Measurements from ENCODE around the gene FXYD7. TPM values are rescaled to one million over a fixed set of nuclear protein-coding genes. Genes with fewer than 3 reads are reported as not detected.
"Not testable (repeated sequence)": the region's sequence is repeated elsewhere in the genome, so short reads cannot be mapped to it uniquely, and the experiment has no call there.

The FXYD7 gene
- polyA plus RNA-seq, 1 donor (not counting 4 experiments of a cell fraction or from before 2014, with no cell fraction given), result not detected

GRCh38 chr19:35100588-35101533, 42.2 kb upstream of the FXYD7 start:
- peaks cover 24% of the 10 kb centered on the region for H3K4me1 ChIP-seq (ENCODE audit: control insufficient read depth, extremely low read depth, insufficient read depth, low read length)
- H4K20me1 ChIP-seq (ENCODE audit: control insufficient read depth, extremely low read depth, insufficient read depth, low read length), result no peaks in the 10 kb centered on the region
- H3K4me2 ChIP-seq (ENCODE audit: control insufficient read depth, extremely low read depth, insufficient read depth, low read depth, low read length), result no peak overlapping the region
- no peak for DNase-seq (ENCODE audit: low read depth, low spot score)
- dilution Hi-C loops (cut with MboI; ENCODE audit: extremely low pct_ligation_motif_present, low sequenced_read_pairs), result no loop called here
- no peaks in the 10 kb centered on the region for H3K79me2 ChIP-seq (ENCODE audit: control insufficient read depth, insufficient read depth, low read length)
- H3K27me3 ChIP-seq (ENCODE audit: control insufficient read depth, extremely low read depth, insufficient read depth, low read length), result no peaks in the 10 kb centered on the region
- H3K9me3 ChIP-seq (ENCODE audit: control insufficient read depth, low read depth, low read length), result no peaks in the 10 kb centered on the region
- no peaks in the 10 kb centered on the region for H3K9me1 ChIP-seq (ENCODE audit: control insufficient read depth, extremely low read depth, insufficient read depth, low read length)
- FAIRE-seq, result no peak
- H3K27ac ChIP-seq (ENCODE audit: control insufficient read depth, insufficient read depth, low read length), result no peak overlapping the region
- TF ChIP-seq CTCF (optimal IDR thresholded peaks at IDR 0.05 in 1 of 3, IDR thresholded peaks at IDR 0.05 in 1 of 3, conservative IDR thresholded peaks at IDR 0.05 in 1 of 3; ENCODE audit: extremely low read depth in 1 of 3, insufficient read depth in 2 of 3, low read length in 3 of 3), result no peak
- H3K9ac ChIP-seq (ENCODE audit: control insufficient read depth, extremely low read depth, insufficient read depth, low read length), result no peak overlapping the region
- H2AFZ ChIP-seq (ENCODE audit: control insufficient read depth, low read length), result no peak overlapping the region
- no peak overlapping the region for H3K4me3 ChIP-seq (ENCODE audit: control insufficient read depth in 2 of 3, extremely low read depth in 1 of 3, insufficient read depth in 2 of 3, low read depth in 1 of 3, low read length in 3 of 3)
- no peaks in the 10 kb centered on the region for H3K36me3 ChIP-seq (ENCODE audit: control insufficient read depth in 2 of 2, extremely low read depth in 1 of 2, insufficient read depth in 2 of 2, low read length in 2 of 2)

GRCh38 chr19:35101949-35102348, 41.1 kb upstream of the FXYD7 start:
- H3K9ac ChIP-seq (ENCODE audit: control insufficient read depth, extremely low read depth, insufficient read depth, low read length); H3K79me2 ChIP-seq (ENCODE audit: control insufficient read depth, insufficient read depth, low read length); H4K20me1 ChIP-seq (ENCODE audit: control insufficient read depth, extremely low read depth, insufficient read depth, low read length); H3K27ac ChIP-seq (ENCODE audit: control insufficient read depth, insufficient read depth, low read length); H3K36me3 ChIP-seq (ENCODE audit: control insufficient read depth in 2 of 2, extremely low read depth in 1 of 2, insufficient read depth in 2 of 2, low read length in 2 of 2); H3K9me1 ChIP-seq (ENCODE audit: control insufficient read depth, extremely low read depth, insufficient read depth, low read length); H2AFZ ChIP-seq (ENCODE audit: control insufficient read depth, low read length); DNase-seq (ENCODE audit: low read depth, low spot score); H3K4me2 ChIP-seq (ENCODE audit: control insufficient read depth, extremely low read depth, insufficient read depth, low read depth, low read length); FAIRE-seq; dilution Hi-C loops (cut with MboI; ENCODE audit: extremely low pct_ligation_motif_present, low sequenced_read_pairs); H3K9me3 ChIP-seq (ENCODE audit: control insufficient read depth, low read depth, low read length); H3K4me3 ChIP-seq (ENCODE audit: control insufficient read depth in 2 of 3, extremely low read depth in 1 of 3, insufficient read depth in 2 of 3, low read depth in 1 of 3, low read length in 3 of 3); H3K27me3 ChIP-seq (ENCODE audit: control insufficient read depth, extremely low read depth, insufficient read depth, low read length): not testable (repeated sequence)
- peaks cover 14% of the 10 kb centered on the region for H3K4me1 ChIP-seq (ENCODE audit: control insufficient read depth, extremely low read depth, insufficient read depth, low read length)

GRCh38 chr19:35103614-35104013, 39.4 kb upstream of the FXYD7 start:
- H3K9me3 ChIP-seq (ENCODE audit: control insufficient read depth, low read depth, low read length); H3K4me2 ChIP-seq (ENCODE audit: control insufficient read depth, extremely low read depth, insufficient read depth, low read depth, low read length); DNase-seq (ENCODE audit: low read depth, low spot score); H3K36me3 ChIP-seq (ENCODE audit: control insufficient read depth in 2 of 2, extremely low read depth in 1 of 2, insufficient read depth in 2 of 2, low read length in 2 of 2); H3K79me2 ChIP-seq (ENCODE audit: control insufficient read depth, insufficient read depth, low read length); H4K20me1 ChIP-seq (ENCODE audit: control insufficient read depth, extremely low read depth, insufficient read depth, low read length); H3K27me3 ChIP-seq (ENCODE audit: control insufficient read depth, extremely low read depth, insufficient read depth, low read length); dilution Hi-C loops (cut with MboI; ENCODE audit: extremely low pct_ligation_motif_present, low sequenced_read_pairs); H3K9me1 ChIP-seq (ENCODE audit: control insufficient read depth, extremely low read depth, insufficient read depth, low read length); H2AFZ ChIP-seq (ENCODE audit: control insufficient read depth, low read length); FAIRE-seq; H3K9ac ChIP-seq (ENCODE audit: control insufficient read depth, extremely low read depth, insufficient read depth, low read length); H3K4me3 ChIP-seq (ENCODE audit: control insufficient read depth in 2 of 3, extremely low read depth in 1 of 3, insufficient read depth in 2 of 3, low read depth in 1 of 3, low read length in 3 of 3); H3K27ac ChIP-seq (ENCODE audit: control insufficient read depth, insufficient read depth, low read length): not testable (repeated sequence)
- peaks cover 19% of the 10 kb centered on the region for H3K4me1 ChIP-seq (ENCODE audit: control insufficient read depth, extremely low read depth, insufficient read depth, low read length)
